Measurements from ENCODE around the gene RUFY4. TPM values are rescaled to one million over a fixed set of nuclear protein-coding genes. Genes with fewer than 3 reads are reported as not detected.

Gene RUFY4
- total RNA-seq, 3 donors from 2014 or later, result not detected

DNA sequence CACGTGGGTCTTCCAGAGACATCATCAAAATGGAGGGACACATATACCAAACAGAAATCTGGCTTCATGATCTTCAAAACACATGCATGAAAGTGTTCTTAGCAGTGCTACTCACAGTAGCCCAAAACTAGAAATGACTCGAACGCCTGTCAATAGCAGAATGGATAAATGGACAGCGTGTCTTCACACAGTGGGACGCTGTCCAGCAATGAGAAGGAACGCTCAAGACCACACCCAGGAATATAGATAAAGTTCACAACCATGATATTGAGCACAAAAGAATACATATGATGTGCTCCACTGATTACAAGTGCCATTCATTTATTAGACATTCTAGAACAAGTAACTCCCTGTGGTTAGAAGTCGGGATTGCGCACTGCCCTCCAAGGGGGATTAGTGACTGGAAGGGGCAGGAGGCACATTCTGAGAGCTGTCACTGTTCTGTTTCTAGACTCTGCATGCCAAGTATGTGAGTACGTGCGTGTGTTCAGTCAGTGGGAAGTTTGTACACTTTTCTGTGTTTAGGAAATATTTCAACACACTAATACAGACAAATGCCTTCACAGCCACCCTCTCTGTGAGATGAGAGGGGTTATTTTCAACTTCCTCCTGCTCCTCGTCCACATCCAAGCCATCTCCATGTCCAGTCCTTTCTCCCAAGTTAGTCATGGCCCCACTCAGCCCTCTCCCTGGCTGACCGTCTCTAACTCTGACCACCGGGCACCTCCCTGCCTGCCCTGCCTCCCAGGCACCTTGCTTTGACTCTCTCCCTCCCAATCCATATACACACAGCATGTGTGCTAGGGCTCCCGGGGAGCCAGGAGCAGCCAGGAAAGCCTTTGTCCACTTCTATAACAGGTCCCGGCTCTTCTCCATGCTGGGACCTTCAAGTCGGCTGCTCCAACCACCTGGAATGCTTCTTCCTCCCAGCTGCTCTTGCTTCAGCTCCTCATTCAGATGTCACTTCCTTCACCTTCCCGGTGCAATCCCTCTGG, 39.4 kb upstream of the RUFY4 start:
- intact Hi-C loops (cut with DNase I, micrococcal nuclease), result no loop called here
- no peaks in the 10 kb centered on the region for H3K4me1 ChIP-seq (ENCODE audit: low read depth)
- ATAC-seq (no peak), DNase-seq (no peak)
- H3K4me3 ChIP-seq, result no peak overlapping the region
- TF ChIP-seq, protein P1, sequence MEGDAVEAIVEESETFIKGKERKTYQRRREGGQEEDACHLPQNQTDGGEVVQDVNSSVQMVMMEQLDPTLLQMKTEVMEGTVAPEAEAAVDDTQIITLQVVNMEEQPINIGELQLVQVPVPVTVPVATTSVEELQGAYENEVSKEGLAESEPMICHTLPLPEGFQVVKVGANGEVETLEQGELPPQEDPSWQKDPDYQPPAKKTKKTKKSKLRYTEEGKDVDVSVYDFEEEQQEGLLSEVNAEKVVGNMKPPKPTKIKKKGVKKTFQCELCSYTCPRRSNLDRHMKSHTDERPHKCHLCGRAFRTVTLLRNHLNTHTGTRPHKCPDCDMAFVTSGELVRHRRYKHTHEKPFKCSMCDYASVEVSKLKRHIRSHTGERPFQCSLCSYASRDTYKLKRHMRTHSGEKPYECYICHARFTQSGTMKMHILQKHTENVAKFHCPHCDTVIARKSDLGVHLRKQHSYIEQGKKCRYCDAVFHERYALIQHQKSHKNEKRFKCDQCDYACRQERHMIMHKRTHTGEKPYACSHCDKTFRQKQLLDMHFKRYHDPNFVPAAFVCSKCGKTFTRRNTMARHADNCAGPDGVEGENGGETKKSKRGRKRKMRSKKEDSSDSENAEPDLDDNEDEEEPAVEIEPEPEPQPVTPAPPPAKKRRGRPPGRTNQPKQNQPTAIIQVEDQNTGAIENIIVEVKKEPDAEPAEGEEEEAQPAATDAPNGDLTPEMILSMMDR (IDR thresholded peaks at IDR 0.05), result no peak
- H3K9me3 ChIP-seq, result no peaks in the 10 kb centered on the region
- H3K36me3 ChIP-seq (ENCODE audit: low read depth), result no peaks in the 10 kb centered on the region

DNA sequence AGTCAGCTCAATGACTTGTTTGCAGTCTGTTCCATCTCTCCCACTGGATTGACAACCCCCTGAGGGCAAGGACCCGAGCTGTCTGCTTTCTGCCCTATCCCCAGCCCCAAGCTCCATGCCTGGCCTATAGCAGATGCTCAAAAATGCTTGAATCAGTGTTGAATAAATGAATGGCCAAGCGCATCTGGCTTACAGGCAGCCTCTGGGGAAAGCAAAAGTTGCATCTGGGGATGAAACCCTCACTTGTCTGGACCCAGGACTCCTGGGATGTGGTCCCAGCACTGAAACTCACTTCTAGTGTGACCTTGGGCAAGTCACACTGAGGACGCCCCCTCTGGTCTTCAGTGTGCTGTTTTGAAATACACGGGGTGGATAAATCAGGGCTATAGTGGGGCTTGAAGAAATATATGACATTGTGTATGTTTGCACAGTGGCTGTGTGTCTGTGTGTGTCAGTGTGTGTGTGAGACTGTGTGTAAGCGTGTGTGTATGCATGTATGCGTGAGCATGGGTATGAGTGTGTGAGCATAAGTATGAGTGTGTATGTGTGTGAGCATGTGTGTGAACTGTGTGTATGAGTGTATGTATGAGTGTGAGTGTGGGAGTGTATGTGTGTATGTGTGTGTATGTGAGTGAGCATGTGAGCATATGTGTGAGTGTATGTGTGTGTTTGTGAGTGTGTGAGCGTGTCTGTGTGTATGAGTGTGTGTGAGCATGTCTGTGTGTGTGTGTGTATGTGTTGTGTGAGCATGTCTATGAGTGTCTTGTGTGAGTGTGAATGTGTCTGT, 38.5 kb upstream of the RUFY4 start:
- intact Hi-C loops (cut with DNase I, micrococcal nuclease), result no loop called here
- ATAC-seq (no peak), DNase-seq (no peak)
- Histone ChIP-seq H3K36me3 (ENCODE audit: low read depth) (no peaks in the 10 kb centered on the region), H3K4me3 (no peak overlapping the region), H3K4me1 (ENCODE audit: low read depth) (no peaks in the 10 kb centered on the region), H3K9me3 (no peaks in the 10 kb centered on the region)
- TF ChIP-seq, protein P1 (IDR thresholded peaks at IDR 0.05), result no peak

DNA sequence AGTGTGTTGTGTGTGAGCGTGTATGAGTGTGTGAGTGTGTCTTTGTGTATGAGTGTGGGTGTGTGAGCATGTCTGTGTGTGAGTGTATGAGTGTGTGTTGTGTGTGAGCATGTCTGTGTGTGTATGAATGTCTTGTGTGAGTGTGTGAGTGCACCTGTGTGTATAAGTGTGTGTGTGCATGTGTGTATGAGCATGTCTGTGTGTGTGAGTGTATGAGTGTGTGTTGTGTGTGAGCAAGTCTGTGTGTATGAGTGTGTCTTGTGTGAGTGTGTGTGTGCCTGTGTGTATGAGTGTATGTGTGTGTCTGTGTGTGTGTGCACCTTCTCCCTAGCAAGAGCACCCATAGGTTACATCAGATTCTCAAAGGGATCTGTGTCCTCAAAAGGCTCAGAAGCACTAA, 37.8 kb upstream of the RUFY4 start:
- H3K4me1 ChIP-seq (ENCODE audit: low read depth), result no peaks in the 10 kb centered on the region
- no peaks in the 10 kb centered on the region for H3K36me3 ChIP-seq (ENCODE audit: low read depth)
- no peaks in the 10 kb centered on the region for H3K9me3 ChIP-seq
- DNase-seq, result no peak
- no peak overlapping the region for H3K4me3 ChIP-seq
- TF ChIP-seq, protein P1 (IDR thresholded peaks at IDR 0.05), result no peak
- ATAC-seq, result no peak
- intact Hi-C loops (cut with DNase I, micrococcal nuclease), result no loop called here

DNA sequence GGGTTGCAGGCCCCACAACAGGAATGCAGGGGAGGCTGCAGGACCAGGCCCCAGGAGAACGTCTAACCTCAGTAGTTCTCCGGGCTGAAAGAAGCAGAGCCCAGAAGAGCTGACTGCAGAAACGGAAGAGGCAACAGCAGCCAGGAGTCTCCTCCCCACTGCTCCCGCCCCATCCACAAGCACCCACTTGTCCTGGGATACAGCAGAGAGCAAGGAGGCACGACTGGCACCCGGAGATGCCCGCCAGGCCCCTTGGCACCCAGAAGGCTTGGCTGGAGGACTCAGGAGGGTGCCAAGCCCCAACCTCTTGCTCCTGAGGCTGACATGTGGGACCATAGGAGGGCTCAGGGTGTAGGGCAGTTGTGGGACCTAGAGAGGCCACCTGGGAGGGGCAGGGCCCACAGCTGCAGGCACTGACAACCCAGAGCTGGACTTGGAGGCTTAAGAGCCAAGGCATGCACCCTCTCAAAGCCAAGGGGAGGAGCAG, 37.2 kb upstream of the RUFY4 start:
- DNase-seq (no peak), ATAC-seq (no peak)
- Histone ChIP-seq H3K4me1 (ENCODE audit: low read depth) (no peaks in the 10 kb centered on the region), H3K4me3 (no peak overlapping the region), H3K9me3 (no peaks in the 10 kb centered on the region), H3K36me3 (ENCODE audit: low read depth) (no peaks in the 10 kb centered on the region)
- TF ChIP-seq, protein P1 (IDR thresholded peaks at IDR 0.05), result no peak
- intact Hi-C loops (cut with DNase I, micrococcal nuclease), result no loop called here

DNA sequence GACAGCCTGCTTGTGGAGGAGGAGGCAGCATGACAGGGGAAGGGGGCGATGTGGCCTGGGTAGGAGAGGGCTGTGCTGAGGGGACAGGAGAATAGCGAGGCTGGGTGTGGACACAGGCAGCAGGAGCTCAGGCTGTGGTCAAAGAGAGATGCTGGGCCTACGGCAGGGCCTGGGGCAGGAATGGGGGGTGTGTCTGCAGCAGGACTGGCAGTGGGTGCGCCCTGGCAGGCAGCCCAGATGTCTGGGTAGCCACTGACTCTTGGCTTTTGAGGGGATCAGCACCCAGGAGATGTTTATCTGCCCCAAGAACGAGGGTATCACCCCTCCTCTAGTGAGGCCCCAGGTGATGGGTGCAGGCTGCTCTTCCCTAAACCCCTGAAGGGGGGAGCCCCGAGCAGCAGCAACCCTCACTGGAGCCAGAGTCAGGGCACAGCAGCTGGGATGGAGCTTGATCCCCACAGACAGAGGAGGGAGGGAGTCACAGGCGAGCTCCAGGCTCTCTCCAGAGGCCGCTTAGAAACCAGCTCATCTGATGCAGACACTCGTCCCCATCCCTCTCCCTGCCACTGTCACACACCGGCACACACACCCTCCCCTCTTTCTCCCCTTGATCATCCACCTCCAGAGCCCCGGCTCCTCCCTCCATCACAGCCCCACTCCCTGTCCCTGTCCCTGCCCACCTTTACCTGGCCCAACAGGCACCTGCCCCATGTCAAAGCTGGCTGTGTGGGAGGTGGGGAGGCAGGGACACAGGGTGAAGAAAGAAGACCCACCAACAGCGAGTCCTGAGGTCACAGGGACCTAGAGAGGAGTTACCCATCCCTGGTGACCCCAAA, 36.5 kb upstream of the RUFY4 start:
- intact Hi-C loops (cut with DNase I, micrococcal nuclease), result no loop called here
- Histone ChIP-seq H3K4me1 (ENCODE audit: low read depth) (no peaks in the 10 kb centered on the region), H3K4me3 (no peak overlapping the region), H3K36me3 (ENCODE audit: low read depth) (no peaks in the 10 kb centered on the region), H3K9me3 (no peaks in the 10 kb centered on the region)
- ATAC-seq (no peak), DNase-seq (no peak)
- TF ChIP-seq, protein P1 (IDR thresholded peaks at IDR 0.05), result no peak
